GM10266 (cell line): Measurements from ENCODE around the gene FAM20C.

ENCODE experiments used
- DNase-seq: peaks from one replicate; pipeline ENCODE4 v3.0.0; 2012; ENCODE audit errors: extremely low spot score
- CTCF ChIP-seq: IDR thresholded peaks from 2 replicates; pipeline ENCODE4 v1.5.1; 2012; ENCODE audit warnings: mild to moderate bottlenecking, low read depth; ENCODE audit not compliant: control insufficient read depth, insufficient read depth; ENCODE audit errors: missing control alignments

Gene FAM20C

GRCh38 chr7:299628-300027 lies 107.3 kb downstream of the FAM20C start:
- no peak for DNase-seq
- TF ChIP-seq CTCF: no peak

GRCh38 chr7:300048-300447 lies 107.7 kb downstream of the FAM20C start:
- TF ChIP-seq CTCF: no peak
- no peak for DNase-seq

- no peak for TF ChIP-seq CTCF
- no peak for DNase-seq
Observed at GRCh38 chr7:300546-301290, 108.3 kb downstream of the FAM20C start.

GRCh38 chr7:301291-302053 lies 109.1 kb downstream of the FAM20C start:
- DNase-seq: no peak
- no peak for TF ChIP-seq CTCF

GRCh38 chr7:302054-302992 lies 110.0 kb downstream of the FAM20C start:
- no peak for TF ChIP-seq CTCF
- no peak for DNase-seq

- TF ChIP-seq CTCF: no peak
- DNase-seq: no peak
Observed at GRCh38 chr7:303425-303824, 111.1 kb downstream of the FAM20C start.
